Prostate gland (tissue), 2 donors: ENCODE data around the gene ARMC8. TPM values are rescaled to one million over a fixed set of nuclear protein-coding genes. Genes with fewer than 3 reads are reported as not detected.

Experiments used
- DNase-seq: peaks from one replicate; pipeline ENCODE4 v3.0.0-alpha.2; 2019; ENCODE audit warnings: low spot score
- H3K27ac ChIP-seq, 2 donors: fragments of 200-600 bp; sonication (generic); 2 replicates each; pipeline ENCODE4 v1.5.1; 2017 to 2019
- H3K27me3 ChIP-seq: fragments of 200-600 bp; sonication (generic); replicated peaks from 2 replicates; pipeline ENCODE4 v1.5.1; 2019; ENCODE audit not compliant: insufficient read depth
- H3K36me3 ChIP-seq, 2 donors: fragments of 200-600 bp; sonication (generic); 1 replicate in 1 of 2; 2 replicates in 1 of 2; pipeline versions ENCODE4 v1.5.1 to v1.8.1; 2017 to 2019
- H3K4me1 ChIP-seq: fragments of 200-600 bp; sonication (generic); replicated peaks from 2 replicates; pipeline ENCODE4 v1.5.1; 2019
- H3K4me3 ChIP-seq, 2 donors: fragments of 200-600 bp; sonication (generic); 2 replicates each; pipeline ENCODE4 v1.5.1; 2017 to 2019
- H3K9me3 ChIP-seq: fragments of 200-600 bp; sonication (generic); 2 replicates; pipeline ENCODE4 v1.5.1; 2017
- POLR2A ChIP-seq: fragments of 450-650 bp; IDR thresholded peaks from one replicate; pipeline ENCODE4 v1.6.1; 2016; ENCODE audit warnings: antibody characterized with exemption, mild to moderate bottlenecking
- POLR2AphosphoS5 ChIP-seq: sonication (generic); formaldehyde crosslinking; IDR thresholded peaks from one replicate; pipeline ENCODE4 v1.6.1; 2017; ENCODE audit warnings: antibody characterized with exemption
- WGBS: methylation state at CpG from one replicate; pipeline ENCODE4 v1.1.5; 2018; 5-methylcytosine and 5-hydroxymethylcytosine counted together
- intact Hi-C: fragments of 100-400 bp; cut with DNase I; formaldehyde crosslinking; loops from one replicate; pipeline ENCODE4 v1.14.2; 2022
- total RNA-seq, 2 donors: library from RNA; depleted of rRNA; stranded (reverse); fragments of >200 nt; gene quantifications; one replicate each; pipeline ENCODE4 v1.1.0, GENCODE V29; 2016
- TF ChIP-seq, protein P1 (sequence below), 4 experiments: fragments of 200-600 bp in 2 of 4; fragments of 450-650 bp in 2 of 4; sonication (generic) in 2 of 4; IDR thresholded peaks; 1 replicate in 3 of 4; 2 replicates in 1 of 4; pipeline ENCODE4 v1.5.1; 2016 to 2019; ENCODE audit warnings: antibody characterized with exemption in 4 of 4, mild to moderate bottlenecking in 2 of 4, moderate library complexity in 2 of 4

The ARMC8 gene
- total RNA-seq, 2 donors from 2014 or later, result 34.8 to 44.0 TPM

DNA sequence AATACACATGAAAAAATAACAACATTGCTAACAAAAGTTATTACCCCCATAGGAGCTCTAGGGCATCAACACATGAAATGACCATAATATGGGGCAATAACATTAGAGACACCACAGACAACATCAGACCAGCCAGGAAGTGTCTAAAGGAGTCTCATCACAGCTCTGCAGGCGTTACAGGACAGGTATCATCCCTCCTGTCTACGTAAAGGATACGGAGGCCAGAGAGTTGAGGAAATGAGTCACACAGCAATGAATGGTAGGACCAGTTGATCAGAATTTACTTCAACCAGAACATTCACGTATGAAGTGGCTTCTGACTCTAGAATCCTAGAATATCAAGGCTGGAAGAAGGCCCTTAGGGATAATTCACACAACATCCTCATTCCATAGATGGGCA lies 140.7 kb downstream of the ARMC8 start:
- TF ChIP-seq POLR2A (no peak), POLR2AphosphoS5 (no peak)
- TF ChIP-seq, protein P1, sequence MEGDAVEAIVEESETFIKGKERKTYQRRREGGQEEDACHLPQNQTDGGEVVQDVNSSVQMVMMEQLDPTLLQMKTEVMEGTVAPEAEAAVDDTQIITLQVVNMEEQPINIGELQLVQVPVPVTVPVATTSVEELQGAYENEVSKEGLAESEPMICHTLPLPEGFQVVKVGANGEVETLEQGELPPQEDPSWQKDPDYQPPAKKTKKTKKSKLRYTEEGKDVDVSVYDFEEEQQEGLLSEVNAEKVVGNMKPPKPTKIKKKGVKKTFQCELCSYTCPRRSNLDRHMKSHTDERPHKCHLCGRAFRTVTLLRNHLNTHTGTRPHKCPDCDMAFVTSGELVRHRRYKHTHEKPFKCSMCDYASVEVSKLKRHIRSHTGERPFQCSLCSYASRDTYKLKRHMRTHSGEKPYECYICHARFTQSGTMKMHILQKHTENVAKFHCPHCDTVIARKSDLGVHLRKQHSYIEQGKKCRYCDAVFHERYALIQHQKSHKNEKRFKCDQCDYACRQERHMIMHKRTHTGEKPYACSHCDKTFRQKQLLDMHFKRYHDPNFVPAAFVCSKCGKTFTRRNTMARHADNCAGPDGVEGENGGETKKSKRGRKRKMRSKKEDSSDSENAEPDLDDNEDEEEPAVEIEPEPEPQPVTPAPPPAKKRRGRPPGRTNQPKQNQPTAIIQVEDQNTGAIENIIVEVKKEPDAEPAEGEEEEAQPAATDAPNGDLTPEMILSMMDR (IDR thresholded peaks at IDR 0.05), result no peak
- intact Hi-C loops, result loop anchor here (5.0 kb wide), 1 partner anchor 141 kb away; the partner anchor contains the start of gene ARMC8
- no peak for DNase-seq
- H3K4me1 ChIP-seq, result no peaks in the 10 kb centered on the region
- H3K36me3 ChIP-seq, result no peaks in the 10 kb centered on the region
- H3K27me3 ChIP-seq, result no peaks in the 10 kb centered on the region
- H3K27ac ChIP-seq, result no peak overlapping the region
- no peak overlapping the region for H3K4me3 ChIP-seq
- no peaks in the 10 kb centered on the region for H3K9me3 ChIP-seq
- 91% methylated on average over 4 of the region's 4 CpGs for WGBS

DNA sequence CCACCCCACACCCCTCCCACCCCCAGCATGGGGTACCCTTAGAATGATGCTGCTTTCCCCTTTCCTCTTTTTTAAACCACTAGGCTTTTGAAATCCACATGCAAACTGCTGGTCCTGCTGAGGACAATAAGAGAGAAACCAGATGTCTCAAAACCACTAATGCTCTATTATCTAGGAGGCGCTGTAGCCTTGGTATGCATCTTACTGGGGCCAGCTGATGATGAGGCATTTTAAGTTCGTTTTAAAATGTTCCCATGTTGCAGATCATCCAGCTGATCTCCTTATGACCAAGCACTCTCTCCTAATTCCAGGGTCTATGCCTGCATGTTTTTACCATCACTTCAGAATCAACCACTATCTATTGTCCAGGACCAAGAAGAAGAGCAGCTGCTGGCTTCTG lies 141.2 kb downstream of the ARMC8 start:
- no peak for DNase-seq
- H3K4me1 ChIP-seq, result no peaks in the 10 kb centered on the region
- WGBS, result 37% methylated on average over 2 of the region's 2 CpGs
- no peak overlapping the region for H3K4me3 ChIP-seq
- no peaks in the 10 kb centered on the region for H3K27me3 ChIP-seq
- no peak overlapping the region for H3K27ac ChIP-seq
- H3K9me3 ChIP-seq, result no peaks in the 10 kb centered on the region
- no peaks in the 10 kb centered on the region for H3K36me3 ChIP-seq
- intact Hi-C loops, result loop anchor here (5.0 kb wide), 1 partner anchor 141 kb away; the partner anchor contains the start of gene ARMC8
- TF ChIP-seq POLR2AphosphoS5 (no peak), POLR2A (no peak)
- TF ChIP-seq, protein P1 (IDR thresholded peaks at IDR 0.05), result no peak

DNA sequence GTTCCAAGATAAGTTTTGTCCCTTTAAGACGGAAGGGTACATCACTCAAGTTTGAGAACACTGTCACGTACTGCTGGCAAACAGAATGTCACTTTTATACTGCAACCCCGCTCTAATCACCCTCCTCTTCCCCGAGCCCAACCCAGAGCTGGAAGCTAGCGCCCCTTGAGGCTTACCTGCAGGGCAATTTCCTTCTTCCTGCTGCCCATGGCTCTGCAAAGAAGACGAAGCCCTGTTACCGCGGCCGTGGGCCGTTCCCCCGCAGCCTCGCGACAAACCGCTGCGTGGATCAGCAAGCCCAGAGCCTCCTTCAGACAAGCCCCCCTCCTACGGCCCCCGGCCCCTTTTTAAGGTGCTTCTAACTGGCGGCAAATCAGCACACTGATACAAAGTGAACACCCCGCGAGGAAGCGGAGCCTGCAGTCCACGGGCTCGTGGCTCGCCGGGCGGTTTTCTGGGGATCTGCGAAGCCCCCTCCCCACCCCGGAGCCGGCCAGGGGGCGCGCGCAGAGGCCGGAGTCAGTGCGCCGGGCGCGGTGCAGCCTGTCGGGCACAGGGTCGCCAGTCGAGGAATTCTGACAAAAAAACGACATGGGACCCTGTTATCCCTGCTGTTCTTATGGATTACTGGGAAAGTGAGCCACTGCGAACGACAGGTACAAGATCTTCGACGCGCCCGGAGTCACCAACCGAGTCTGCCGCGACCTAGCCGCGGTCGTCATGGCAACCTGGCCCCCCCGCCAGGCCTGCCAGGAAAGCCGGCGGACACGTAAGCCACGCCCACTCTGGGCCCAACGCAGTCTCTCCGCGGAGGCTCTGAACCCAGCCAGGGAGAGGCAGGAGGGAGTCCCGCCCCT lies 142.3 kb downstream of the ARMC8 start, which contains the start of gene NME9:
NME9 (minus strand) TSS at position 725 of the 857 bp plus-strand sequence; CDS start at position 209, 516 bp downstream.
- H3K27ac ChIP-seq, result peak within 1 kb of the TSS; percentile 64 to 78
- H3K36me3 ChIP-seq, result no peaks in the 10 kb centered on the region
- intact Hi-C loops, result loop anchor here (5.0 kb wide), 1 partner anchor 142 kb away; the partner anchor contains the start of gene ARMC8
- peak within 1 kb of the TSS; percentile 45 to 56 for H3K4me3 ChIP-seq
- H3K27me3 ChIP-seq, result no peaks in the 10 kb centered on the region
- no peaks in the 10 kb centered on the region for H3K9me3 ChIP-seq
- WGBS, result 1% methylated on average over 55 of the region's 62 CpGs
- H3K4me1 ChIP-seq, result no peaks in the 10 kb centered on the region
- TF ChIP-seq POLR2AphosphoS5 (peak; percentile 65), POLR2A (peak; percentile 39)
- TF ChIP-seq, protein P1 (IDR thresholded peaks at IDR 0.05), result peak in 3 of 4 experiments; percentile 42 to 57 (median 50)
- DNase-seq, result peak; percentile 86

DNA sequence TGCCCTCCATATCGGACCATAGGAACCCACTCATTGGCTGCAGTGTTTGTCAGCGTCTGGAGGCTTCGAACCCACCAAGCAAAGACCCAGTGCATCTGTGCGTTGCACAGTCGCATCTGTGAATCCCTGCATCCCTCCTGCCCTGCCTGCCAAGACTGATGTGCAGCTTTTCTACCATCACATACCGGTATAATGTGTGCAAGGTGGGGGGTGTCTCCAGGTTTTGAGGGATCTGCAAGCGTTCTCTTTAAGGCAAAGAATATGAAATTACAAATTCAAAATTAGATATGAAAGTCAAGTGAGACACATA lies 142.8 kb downstream of the ARMC8 start:
- 4% methylated on average over 7 of the region's 7 CpGs for WGBS
- Histone ChIP-seq H3K4me1 (no peaks in the 10 kb centered on the region), H3K9me3 (no peaks in the 10 kb centered on the region), H3K4me3 (peak overlapping the region; percentile 45 to 56), H3K27ac (peak overlapping the region in 1 of 2 donors; percentile 78), H3K27me3 (no peaks in the 10 kb centered on the region), H3K36me3 (no peaks in the 10 kb centered on the region)
- intact Hi-C loops, result loop anchor here (5.0 kb wide), 2 partner anchors 92 to 143 kb away; partner anchors contain the start of gene ARMC8
- no peak for DNase-seq
- TF ChIP-seq POLR2A (no peak), POLR2AphosphoS5 (no peak)
- TF ChIP-seq, protein P1 (IDR thresholded peaks at IDR 0.05), result no peak
